C4-2B (cell line): ENCODE data around the gene CALHM1.

Experiments
- ZFX ChIP-seq: fragments of 450-650 bp; IDR thresholded peaks from 2 replicates; pipeline ENCODE4 v1.6.1; 2017
- TF ChIP-seq, protein P1 (sequence below): fragments of 450-650 bp; conservative IDR thresholded peaks from 2 replicates; pipeline ENCODE4 v1.5.1; 2017; ENCODE audit warnings: mild to moderate bottlenecking

DNA sequence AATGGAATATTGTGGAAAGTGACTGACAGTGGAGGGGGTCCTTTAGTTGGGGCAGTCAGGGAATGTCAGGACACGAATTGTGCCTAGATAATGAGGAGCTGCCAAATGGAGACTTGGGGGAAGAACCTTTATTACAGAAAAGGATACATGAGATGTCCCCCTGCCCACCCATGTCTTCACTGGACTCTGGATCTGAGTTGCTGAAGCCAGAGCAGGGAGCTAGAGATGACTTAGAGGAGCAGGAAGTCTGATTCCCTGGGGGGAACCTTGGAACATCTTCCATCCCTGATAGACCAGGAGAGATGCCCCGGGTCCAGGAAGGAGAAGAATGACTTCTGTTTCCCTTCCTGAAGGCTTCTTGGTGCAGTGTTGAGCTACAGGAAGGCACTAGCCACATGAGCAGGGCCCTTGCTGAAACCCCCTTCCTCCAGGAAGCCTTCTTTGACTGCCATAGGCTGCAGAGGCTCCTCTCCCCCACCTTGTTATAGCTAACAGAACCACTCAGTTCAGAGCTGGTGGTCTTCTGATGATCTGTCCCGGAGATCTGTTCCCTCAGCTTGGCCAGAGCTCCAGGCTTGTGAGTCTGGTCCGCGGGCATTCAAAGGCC is 34.1 kb upstream of the CALHM1 start:
- TF ChIP-seq, protein P1, sequence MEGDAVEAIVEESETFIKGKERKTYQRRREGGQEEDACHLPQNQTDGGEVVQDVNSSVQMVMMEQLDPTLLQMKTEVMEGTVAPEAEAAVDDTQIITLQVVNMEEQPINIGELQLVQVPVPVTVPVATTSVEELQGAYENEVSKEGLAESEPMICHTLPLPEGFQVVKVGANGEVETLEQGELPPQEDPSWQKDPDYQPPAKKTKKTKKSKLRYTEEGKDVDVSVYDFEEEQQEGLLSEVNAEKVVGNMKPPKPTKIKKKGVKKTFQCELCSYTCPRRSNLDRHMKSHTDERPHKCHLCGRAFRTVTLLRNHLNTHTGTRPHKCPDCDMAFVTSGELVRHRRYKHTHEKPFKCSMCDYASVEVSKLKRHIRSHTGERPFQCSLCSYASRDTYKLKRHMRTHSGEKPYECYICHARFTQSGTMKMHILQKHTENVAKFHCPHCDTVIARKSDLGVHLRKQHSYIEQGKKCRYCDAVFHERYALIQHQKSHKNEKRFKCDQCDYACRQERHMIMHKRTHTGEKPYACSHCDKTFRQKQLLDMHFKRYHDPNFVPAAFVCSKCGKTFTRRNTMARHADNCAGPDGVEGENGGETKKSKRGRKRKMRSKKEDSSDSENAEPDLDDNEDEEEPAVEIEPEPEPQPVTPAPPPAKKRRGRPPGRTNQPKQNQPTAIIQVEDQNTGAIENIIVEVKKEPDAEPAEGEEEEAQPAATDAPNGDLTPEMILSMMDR = no peak
- no peak for TF ChIP-seq ZFX
